H1 (cell line): ENCODE data around the gene BAHD1. TPM values are rescaled to one million over a fixed set of nuclear protein-coding genes. Genes with fewer than 3 reads are reported as not detected.

Experiments used
- CHD2 ChIP-seq: IDR thresholded peaks from 2 replicates; pipeline ENCODE4 v1.6.1; 2012; ENCODE audit warnings: low read length, improper control_type of control experiment
- RXRA ChIP-seq: IDR thresholded peaks from 2 replicates; pipeline ENCODE4 v1.6.1; 2011; ENCODE audit warnings: low read depth, mild to moderate bottlenecking, low read length, moderate library complexity; ENCODE audit not compliant: insufficient read depth
- TAF1 ChIP-seq: IDR thresholded peaks from 2 replicates; pipeline ENCODE4 v1.6.1; 2011; ENCODE audit warnings: mild to moderate bottlenecking, low read depth, low read length
- TBP ChIP-seq: IDR thresholded peaks from 2 replicates; pipeline ENCODE4 v1.6.1; 2011; ENCODE audit warnings: low read depth, low read length, improper control_type of control experiment
- polyA plus RNA-seq, 7 experiments: library from polyadenylated mRNA; depleted of rRNA in 3 of 7; stranded (reverse) in 5 of 7; unstranded in 2 of 7; fragments of >200 nt in 5 of 7; fragments of 200-250 nt in 2 of 7; gene quantifications; 1 replicate in 5 of 7; 2 replicates in 1 of 7; 4 replicates in 1 of 7; pipeline versions ENCODE4 v1.2.1 to v1.2.3, GENCODE V29; 2011 to 2013; ENCODE audit warnings: missing spikeins in 2 of 7, mixed read lengths in 2 of 7
- total RNA-seq: library from RNA; stranded (reverse); fragmentation: NEBNext Ultra II Directional; extraction: Animal tissue kit (Norgen Biotek cat#: 25700); gene quantifications from 2 replicates; pipeline ENCODE4 v1.2.1, GENCODE V29; 2021

BAHD1 gene
- total and polyA plus RNA-seq, 2 of the 8 experiments (the other 6 are each of a cell fraction or from before 2014, with no cell fraction given): 15.0 to 38.9 TPM

DNA sequence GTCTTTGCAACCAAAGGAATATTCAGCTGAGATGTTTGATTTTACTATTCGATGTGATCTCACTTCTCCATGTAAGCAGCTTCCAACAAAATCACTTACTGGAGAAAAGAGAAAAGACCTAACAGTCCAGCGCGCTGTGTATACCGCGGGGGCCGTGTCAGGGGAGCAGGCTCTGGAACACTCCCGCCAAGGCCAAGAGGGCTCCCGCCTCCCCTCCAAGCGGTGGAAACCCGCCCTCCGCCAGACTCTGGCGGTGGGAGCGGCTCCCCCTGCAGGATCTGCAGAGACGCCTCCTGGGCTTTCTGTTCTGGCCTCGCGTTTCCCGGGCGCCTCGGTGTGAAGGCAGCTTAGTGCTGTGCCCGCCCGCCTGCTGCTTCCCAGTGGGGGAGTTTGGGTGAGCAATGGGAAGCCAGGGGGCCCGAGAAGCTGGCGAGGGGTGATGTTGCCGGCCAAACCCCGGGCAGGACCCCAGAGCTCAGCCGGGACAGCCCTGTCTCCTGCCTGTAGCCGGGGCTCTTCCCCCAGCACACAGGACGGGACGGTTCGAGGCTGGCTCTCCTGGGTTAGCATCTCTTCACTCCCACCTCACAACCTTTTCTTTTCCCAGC lies 66.3 kb downstream of the BAHD1 start (continued):
- TF ChIP-seq TAF1: 0 out of 2 replicates have a peak, but pooled peaks have one; percentile 10
- peak; percentile 40; the same call in 1 of the 2 replicates for TF ChIP-seq TBP
- TF ChIP-seq RXRA: no peak
- TF ChIP-seq CHD2: no peak
